Suprapubic skin (tissue), 4 donors: ENCODE data around the gene CYP26B1. TPM values are rescaled to one million over a fixed set of nuclear protein-coding genes. Genes with fewer than 3 reads are reported as not detected.

Experiments
- DNase-seq, 2 donors: peaks; one replicate each; pipeline ENCODE4 v3.0.0-alpha.2; 2019; ENCODE audit warnings: low spot score in 2 of 2
- H3K27ac ChIP-seq: fragments of 200-600 bp; sonication (generic); one replicate; pipeline ENCODE4 v1.5.1; 2019
- H3K27me3 ChIP-seq: fragments of 200-600 bp; sonication (generic); one replicate; pipeline ENCODE4 v1.5.1; 2019
- H3K36me3 ChIP-seq: fragments of 200-600 bp; sonication (generic); one replicate; pipeline ENCODE4 v1.5.1; 2019
- H3K4me1 ChIP-seq: fragments of 200-600 bp; sonication (generic); one replicate; pipeline ENCODE4 v1.5.1; 2019
- H3K4me3 ChIP-seq: fragments of 200-600 bp; sonication (generic); one replicate; pipeline ENCODE4 v1.5.1; 2019; ENCODE audit warnings: mild to moderate bottlenecking
- H3K9me3 ChIP-seq: fragments of 200-600 bp; sonication (generic); one replicate; pipeline ENCODE4 v1.5.1; 2019
- CTCF ChIP-seq, 2 donors: fragments of 200-600 bp in 1 of 2; fragments of 450-650 bp in 1 of 2; sonication (generic) in 1 of 2; IDR thresholded peaks; one replicate each; pipeline ENCODE4 v1.5.1; 2016 to 2019; ENCODE audit warnings: antibody characterized with exemption in 2 of 2, mild to moderate bottlenecking in 1 of 2, moderate library complexity in 1 of 2
- EP300 ChIP-seq: sonication (generic); formaldehyde crosslinking; IDR thresholded peaks from one replicate; pipeline ENCODE4 v1.6.1; 2017; ENCODE audit warnings: antibody characterized with exemption
- POLR2A ChIP-seq, 2 donors: fragments of 450-650 bp; IDR thresholded peaks; one replicate each; pipeline ENCODE4 v1.6.1; 2017; ENCODE audit warnings: antibody characterized with exemption in 2 of 2, mild to moderate bottlenecking in 2 of 2, moderate library complexity in 2 of 2
- POLR2AphosphoS5 ChIP-seq, 3 donors: sonication (generic); formaldehyde crosslinking; IDR thresholded peaks; one replicate each; pipeline ENCODE4 v1.6.1; 2017; ENCODE audit warnings: antibody characterized with exemption in 3 of 3
- WGBS: methylation state at CpG from one replicate; pipeline ENCODE4 v1.1.5; 2018; 5-methylcytosine and 5-hydroxymethylcytosine counted together
- total RNA-seq, 4 donors: library from RNA; depleted of rRNA; stranded (reverse); fragments of >200 nt; gene quantifications; one replicate each; pipeline ENCODE4 v1.1.0, GENCODE V29; 2016

Gene CYP26B1
- total RNA-seq, 4 donors from 2014 or later, result 53.3 to 83.3 (median 67.7) TPM

- Histone ChIP-seq H3K27ac (no peak overlapping the region), H3K4me3 (no peak overlapping the region), H3K36me3 (no peaks in the 10 kb centered on the region), H3K27me3 (no peaks in the 10 kb centered on the region), H3K4me1 (no peaks in the 10 kb centered on the region), H3K9me3 (no peaks in the 10 kb centered on the region)
- WGBS, result 72% methylated on average over 2 of the region's 3 CpGs
- no peak for DNase-seq
- no peak for TF ChIP-seq EP300
- no peak for TF ChIP-seq POLR2AphosphoS5 (IDR thresholded peaks at IDR 0.05)
- TF ChIP-seq CTCF (IDR thresholded peaks at IDR 0.05), result no peak
- TF ChIP-seq POLR2A (IDR thresholded peaks at IDR 0.05), result no peak
Observed at GRCh38 chr2:72080286-72081145, 67.1 kb downstream of the CYP26B1 start.
